H9 (cell line): Measurements from ENCODE around the gene THEM4. TPM values are rescaled to one million over a fixed set of nuclear protein-coding genes. Genes with fewer than 3 reads are reported as not detected.

Source experiments
- DNase-seq: peaks from one replicate; pipeline ENCODE4 v3.0.0-alpha.2; 2017
- H2AFZ ChIP-seq: one replicate; pipeline ENCODE4 v1.6.1; 2013; ENCODE audit warnings: mild to moderate bottlenecking, low read length, control low read depth, moderate library complexity
- H2AK5ac ChIP-seq: 2 replicates; pipeline ENCODE4 v1.6.1; 2013; ENCODE audit warnings: low read length, control low read depth, mixed read lengths; ENCODE audit not compliant: insufficient read length
- H2BK120ac ChIP-seq: one replicate; pipeline ENCODE4 v1.6.1; 2013; ENCODE audit warnings: low read depth, mild to moderate bottlenecking, low read length, control low read depth, inconsistent platforms; ENCODE audit not compliant: poor library complexity, severe bottlenecking
- H2BK12ac ChIP-seq: 2 replicates; pipeline ENCODE4 v1.6.1; 2013; ENCODE audit warnings: low read length, control low read depth, mixed read lengths, low read depth; ENCODE audit not compliant: insufficient read length
- H2BK15ac ChIP-seq: 2 replicates; pipeline ENCODE4 v1.6.1; 2013; ENCODE audit warnings: low read depth, low read length, control low read depth
- H2BK20ac ChIP-seq: one replicate; pipeline ENCODE4 v1.6.1; 2013; ENCODE audit warnings: low read depth, mild to moderate bottlenecking, low read length, control low read depth, inconsistent platforms; ENCODE audit not compliant: poor library complexity, severe bottlenecking
- H2BK5ac ChIP-seq: 2 replicates; pipeline ENCODE4 v1.6.1; 2013; ENCODE audit warnings: low read length, control low read depth, mixed read lengths; ENCODE audit not compliant: insufficient read length
- H3K14ac ChIP-seq: 2 replicates; pipeline ENCODE4 v1.6.1; 2013; ENCODE audit warnings: low read length, control low read depth; ENCODE audit not compliant: insufficient read depth
- H3K18ac ChIP-seq: 2 replicates; pipeline ENCODE4 v1.6.1; 2013; ENCODE audit warnings: low read depth, mild to moderate bottlenecking, mixed read lengths, low read length, control low read depth; ENCODE audit not compliant: insufficient read length
- H3K23ac ChIP-seq: 2 replicates; pipeline ENCODE4 v1.6.1; 2013; ENCODE audit warnings: low read length, control low read depth, mixed read lengths, low read depth; ENCODE audit not compliant: insufficient read length
- H3K23me2 ChIP-seq: 2 replicates; pipeline ENCODE4 v1.6.1; 2013; ENCODE audit warnings: low read depth, mild to moderate bottlenecking, mixed read lengths, low read length, control low read depth; ENCODE audit not compliant: insufficient read length, poor library complexity, severe bottlenecking
- H3K27ac ChIP-seq: 2 replicates; pipeline ENCODE4 v1.5.1; 2013; ENCODE audit warnings: low read length, control low read depth, mixed read lengths, low read depth; ENCODE audit not compliant: insufficient read length
- H3K27me3 ChIP-seq: 2 replicates; pipeline ENCODE4 v1.6.1; 2013; ENCODE audit warnings: low read length, control low read depth, inconsistent platforms; ENCODE audit not compliant: insufficient read depth
- H3K4ac ChIP-seq: 2 replicates; pipeline ENCODE4 v1.6.1; 2013; ENCODE audit warnings: low read depth, mild to moderate bottlenecking, control low read depth, inconsistent platforms, low read length, moderate library complexity
- H3K4me1 ChIP-seq: 2 replicates; pipeline ENCODE4 v1.6.1; 2013; ENCODE audit warnings: low read length, control low read depth, inconsistent platforms; ENCODE audit not compliant: insufficient read depth
- H3K4me2 ChIP-seq: 2 replicates; pipeline ENCODE4 v1.6.1; 2013; ENCODE audit warnings: low read length, control low read depth, mixed read lengths; ENCODE audit not compliant: insufficient read length, insufficient read depth
- H3K56ac ChIP-seq: 2 replicates; pipeline ENCODE4 v1.6.1; 2013; ENCODE audit warnings: low read depth, mild to moderate bottlenecking, mixed read lengths, low read length, control low read depth; ENCODE audit not compliant: insufficient read length
- H3K79me1 ChIP-seq: 2 replicates; pipeline ENCODE4 v1.6.1; 2013; ENCODE audit warnings: low read depth, mild to moderate bottlenecking, moderate library complexity, low read length, control low read depth, inconsistent platforms; ENCODE audit not compliant: insufficient read depth, poor library complexity, severe bottlenecking
- H3K79me2 ChIP-seq: 2 replicates; pipeline ENCODE4 v1.6.1; 2013; ENCODE audit warnings: low read length, control low read depth, inconsistent platforms; ENCODE audit not compliant: insufficient read depth
- H3K9ac ChIP-seq: 2 replicates; pipeline ENCODE4 v1.6.1; 2013; ENCODE audit warnings: low read length, control low read depth, mixed read lengths; ENCODE audit not compliant: insufficient read length; ENCODE audit errors: extremely low read depth
- H3K9me3 ChIP-seq: one replicate; pipeline ENCODE4 v1.6.1; 2013; ENCODE audit warnings: low read depth, low read length, inconsistent platforms; ENCODE audit not compliant: control insufficient read depth
- H3T11ph ChIP-seq: one replicate; pipeline ENCODE4 v1.6.1; 2013; ENCODE audit warnings: mild to moderate bottlenecking, low read length, control low read depth, inconsistent platforms
- H4K20me1 ChIP-seq: one replicate; pipeline ENCODE4 v1.6.1; 2013; ENCODE audit not compliant: control insufficient read depth, insufficient read length, insufficient read depth
- H4K5ac ChIP-seq: 2 replicates; pipeline ENCODE4 v1.6.1; 2013; ENCODE audit warnings: low read depth, mild to moderate bottlenecking, mixed read lengths, low read length, control low read depth; ENCODE audit not compliant: insufficient read length
- H4K8ac ChIP-seq: replicated peaks from 2 replicates; pipeline ENCODE4 v1.6.1; 2013; ENCODE audit warnings: low read length, control low read depth, mixed read lengths, low read depth; ENCODE audit not compliant: insufficient read length
- H4K91ac ChIP-seq: 2 replicates; pipeline ENCODE4 v1.6.1; 2013; ENCODE audit warnings: low read depth, mild to moderate bottlenecking, moderate library complexity, mixed read lengths, low read length, control low read depth; ENCODE audit not compliant: insufficient read length
- H3K27ac Mint-ChIP-seq, 3 experiments: 2 replicates in 2 of 3; 3 replicates in 1 of 3; pipeline ENCODE4 v1.8.0; 2020 to 2021; ENCODE audit warnings: mixed read lengths in 3 of 3, mild to moderate bottlenecking in 1 of 3, moderate library complexity in 1 of 3
- H3K27me3 Mint-ChIP-seq: 2 replicates; pipeline ENCODE4 v1.8.0; 2021; ENCODE audit warnings: low read depth, mild to moderate bottlenecking, moderate library complexity, mixed read lengths
- H3K36me3 Mint-ChIP-seq, 3 experiments: 2 replicates in 2 of 3; 3 replicates in 1 of 3; pipeline ENCODE4 v1.8.0; 2020 to 2021; ENCODE audit warnings: low read depth in 3 of 3, mixed read lengths in 3 of 3; ENCODE audit not compliant: insufficient read depth in 1 of 3
- H3K4me1 Mint-ChIP-seq, 2 experiments: 2 replicates each; pipeline ENCODE4 v1.8.0; 2020; ENCODE audit warnings: mixed read lengths in 2 of 2
- H3K4me3 Mint-ChIP-seq, 2 experiments: 2 replicates in 1 of 2; 3 replicates in 1 of 2; pipeline ENCODE4 v1.8.0; 2020 to 2021; ENCODE audit warnings: mild to moderate bottlenecking in 2 of 2, mixed read lengths in 2 of 2, moderate library complexity in 1 of 2
- H3K9me3 Mint-ChIP-seq, 2 experiments: 2 replicates in 1 of 2; 3 replicates in 1 of 2; pipeline ENCODE4 v1.8.0; 2020; ENCODE audit warnings: mild to moderate bottlenecking in 2 of 2, mixed read lengths in 2 of 2, moderate library complexity in 1 of 2
- WGBS: extraction: QIAGEN DNeasy Blood & Tissue Kit; methylation state at CpG from one replicate; pipeline ENCODE4 v1.1.7; 2013; ENCODE audit warnings: missing lambda C conversion rate, low lambda C conversion rate, mixed read lengths; ENCODE audit not compliant: insufficient read length; ENCODE audit errors: extremely low coverage; 5-methylcytosine and 5-hydroxymethylcytosine counted together
- total RNA-seq: library from RNA; stranded (reverse); gene quantifications from 2 replicates; pipeline ENCODE4 v1.2.1, GENCODE V29; 2021
- TF ChIP-seq, protein P1 (sequence below): fragments of 200-600 bp; sonication (generic); conservative IDR thresholded peaks from 3 replicates; pipeline ENCODE4 v1.8.0; 2021; ENCODE audit warnings: antibody characterized with exemption, mild to moderate bottlenecking

Gene THEM4
- total RNA-seq, 1 experiment from 2014 or later = 10.5 TPM

DNA sequence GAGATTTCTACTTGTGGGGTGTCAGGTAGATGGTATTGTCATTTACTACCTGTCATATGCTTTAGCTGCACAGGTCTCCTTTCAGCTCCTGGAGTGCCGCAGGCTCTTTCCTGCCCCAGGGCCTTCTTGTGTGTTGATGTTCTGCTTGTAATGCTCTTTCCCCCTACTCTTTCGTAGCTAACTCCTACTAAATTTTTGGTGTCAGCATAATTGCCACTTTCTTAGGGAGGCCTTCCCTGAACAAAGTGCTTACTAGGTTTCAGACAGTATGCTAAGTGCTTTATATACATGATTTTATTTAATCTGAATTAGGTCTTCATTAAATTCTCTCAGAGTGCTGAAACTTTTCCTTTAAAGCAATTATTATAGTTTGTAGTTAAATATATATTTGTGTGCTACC, 4.8 kb upstream of the THEM4 start:
- H2BK12ac ChIP-seq = no peak overlapping the region
- H3K4ac ChIP-seq = no peak overlapping the region
- H3K9me3 Mint-ChIP-seq = no peaks in the 10 kb centered on the region; a peak in 1 of 5 replicates
- no peak overlapping the region for H2BK20ac ChIP-seq
- no peak overlapping the region for H3K14ac ChIP-seq
- WGBS = no CpG with 5 or more reads among the region's 2 CpGs
- H2AFZ ChIP-seq = no peak overlapping the region
- no peak overlapping the region for H2BK5ac ChIP-seq
- H3K27ac ChIP-seq = no peak overlapping the region
- H3K9me3 ChIP-seq = no peaks in the 10 kb centered on the region
- no peaks in the 10 kb centered on the region for H3K79me2 ChIP-seq
- H3K27ac Mint-ChIP-seq = no peak overlapping the region
- H4K8ac ChIP-seq = no peak overlapping the region
- H3K4me3 Mint-ChIP-seq = no peak overlapping the region
- no peak overlapping the region for H3K56ac ChIP-seq
- no peak overlapping the region for H4K91ac ChIP-seq
- H3T11ph ChIP-seq = no peak overlapping the region
- no peak overlapping the region for H4K5ac ChIP-seq
- TF ChIP-seq, protein P1, sequence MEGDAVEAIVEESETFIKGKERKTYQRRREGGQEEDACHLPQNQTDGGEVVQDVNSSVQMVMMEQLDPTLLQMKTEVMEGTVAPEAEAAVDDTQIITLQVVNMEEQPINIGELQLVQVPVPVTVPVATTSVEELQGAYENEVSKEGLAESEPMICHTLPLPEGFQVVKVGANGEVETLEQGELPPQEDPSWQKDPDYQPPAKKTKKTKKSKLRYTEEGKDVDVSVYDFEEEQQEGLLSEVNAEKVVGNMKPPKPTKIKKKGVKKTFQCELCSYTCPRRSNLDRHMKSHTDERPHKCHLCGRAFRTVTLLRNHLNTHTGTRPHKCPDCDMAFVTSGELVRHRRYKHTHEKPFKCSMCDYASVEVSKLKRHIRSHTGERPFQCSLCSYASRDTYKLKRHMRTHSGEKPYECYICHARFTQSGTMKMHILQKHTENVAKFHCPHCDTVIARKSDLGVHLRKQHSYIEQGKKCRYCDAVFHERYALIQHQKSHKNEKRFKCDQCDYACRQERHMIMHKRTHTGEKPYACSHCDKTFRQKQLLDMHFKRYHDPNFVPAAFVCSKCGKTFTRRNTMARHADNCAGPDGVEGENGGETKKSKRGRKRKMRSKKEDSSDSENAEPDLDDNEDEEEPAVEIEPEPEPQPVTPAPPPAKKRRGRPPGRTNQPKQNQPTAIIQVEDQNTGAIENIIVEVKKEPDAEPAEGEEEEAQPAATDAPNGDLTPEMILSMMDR = no peak
- no peak overlapping the region for H3K4me2 ChIP-seq
- no peaks in the 10 kb centered on the region; the same call in 1 of the 2 replicates for H3K4me1 ChIP-seq
- no peaks in the 10 kb centered on the region for H3K79me1 ChIP-seq
- no peak overlapping the region for H2AK5ac ChIP-seq
- peaks cover 11 to 15% of the 10 kb centered on the region in 2 experiments for H3K4me1 Mint-ChIP-seq
- H3K18ac ChIP-seq = no peak overlapping the region
- no peak overlapping the region for H3K9ac ChIP-seq
- H3K36me3 Mint-ChIP-seq = no peaks in the 10 kb centered on the region
- H2BK15ac ChIP-seq = no peak overlapping the region
- DNase-seq = no peak
- H2BK120ac ChIP-seq = no peak overlapping the region
- H4K20me1 ChIP-seq = no peaks in the 10 kb centered on the region
- H3K23me2 ChIP-seq = peaks cover 8% of the 10 kb centered on the region
- no peak overlapping the region for H3K23ac ChIP-seq
- no peaks in the 10 kb centered on the region for H3K27me3 ChIP-seq
- peaks cover 5% of the 10 kb centered on the region for H3K27me3 Mint-ChIP-seq
